PC-3 (cell line): ENCODE data around the gene CD58.
"Not testable (repeated sequence)": the region's sequence is repeated elsewhere in the genome, so short reads cannot be mapped to it uniquely, and the experiment has no call there.

Experiments used
- CTCF ChIP-seq: fragments of 300-600 bp; sonication (generic); conservative IDR thresholded peaks from 2 replicates; pipeline ENCODE4 v1.5.1; 2017; ENCODE audit warnings: antibody characterized with exemption, low read depth, mild to moderate bottlenecking, low read length
- EZH2 ChIP-seq: fragments of 300-600 bp; sonication (generic); IDR thresholded peaks from one replicate; pipeline ENCODE4 v1.6.1; 2017; ENCODE audit warnings: antibody characterized with exemption, mild to moderate bottlenecking, low read length; ENCODE audit not compliant: unreplicated experiment

- not testable (repeated sequence) for TF ChIP-seq CTCF, EZH2
Observed at GRCh38 chr1:116604408-116604807, 33.6 kb upstream of the CD58 start.
